Middle frontal gyrus (tissue), 1 donor: ENCODE results near the gene CCDC150.
"Not testable (repeated sequence)": the region's sequence is repeated elsewhere in the genome, so short reads cannot be mapped to it uniquely, and the experiment has no call there.

Source experiments
- DNase-seq: peaks from one replicate; pipeline ENCODE4 v3.0.0-alpha.2; 2015; ENCODE audit warnings: low spot score; ENCODE audit errors: extremely low spot score

Gene CCDC150

GRCh38 chr2:196711625-196712024 lies 72.1 kb downstream of the CCDC150 start:
- DNase-seq = no peak

- DNase-seq = no peak
Observed at GRCh38 chr2:196712867-196713266, 73.4 kb downstream of the CCDC150 start.

- DNase-seq = no peak
Observed at GRCh38 chr2:196718419-196719109, 79.0 kb downstream of the CCDC150 start.

GRCh38 chr2:196719110-196719872 lies 79.8 kb downstream of the CCDC150 start:
- DNase-seq = no peak

- no peak for DNase-seq
Observed at GRCh38 chr2:196723571-196723970, 84.1 kb downstream of the CCDC150 start.

- no peak for DNase-seq
Observed at GRCh38 chr2:196725218-196725617, 85.7 kb downstream of the CCDC150 start.

GRCh38 chr2:196725882-196726281 lies 86.4 kb downstream of the CCDC150 start:
- no peak for DNase-seq

GRCh38 chr2:196729418-196729817 lies 89.9 kb downstream of the CCDC150 start:
- no peak for DNase-seq

GRCh38 chr2:196736646-196737045 lies 97.1 kb downstream of the CCDC150 start:
- DNase-seq = not testable (repeated sequence)

GRCh38 chr2:196737046-196737445 lies 97.5 kb downstream of the CCDC150 start:
- no peak for DNase-seq

- no peak for DNase-seq
Observed at GRCh38 chr2:196739031-196739430, 99.5 kb downstream of the CCDC150 start.

- DNase-seq = no peak
Observed at GRCh38 chr2:196742216-196742615, 102.7 kb downstream of the CCDC150 start.

GRCh38 chr2:196742685-196743084 lies 103.2 kb downstream of the CCDC150 start:
- DNase-seq = no peak

- DNase-seq = no peak
Observed at GRCh38 chr2:196743165-196743564, 103.7 kb downstream of the CCDC150 start.

- DNase-seq = no peak
Observed at GRCh38 chr2:196745711-196746110, 106.2 kb downstream of the CCDC150 start.

- no peak for DNase-seq
Observed at GRCh38 chr2:196747400-196747799, 107.9 kb downstream of the CCDC150 start.

GRCh38 chr2:196748123-196748522 lies 108.6 kb downstream of the CCDC150 start:
- no peak for DNase-seq

- no peak for DNase-seq
Observed at GRCh38 chr2:196750291-196750923, 110.9 kb downstream of the CCDC150 start.

- no peak for DNase-seq
Observed at GRCh38 chr2:196750977-196751631, 111.6 kb downstream of the CCDC150 start.

GRCh38 chr2:196758474-196759377 lies 119.2 kb downstream of the CCDC150 start:
- no peak for DNase-seq

GRCh38 chr2:196759378-196759706 lies 119.8 kb downstream of the CCDC150 start:
- DNase-seq = no peak
